Mononuclear cell (primary cell): ENCODE results near the gene PRR18. TPM values are rescaled to one million over a fixed set of nuclear protein-coding genes. Genes with fewer than 3 reads are reported as not detected.

Experiments
- H3K27me3 ChIP-seq: 2 replicates; pipeline ENCODE4 v1.6.0; 2011; ENCODE audit warnings: low read length, control low read depth; ENCODE audit not compliant: insufficient read depth
- H3K4me1 ChIP-seq: 2 replicates; pipeline ENCODE4 v1.5.1; 2011; ENCODE audit warnings: mild to moderate bottlenecking, low read length, control low read depth; ENCODE audit not compliant: insufficient read depth
- H3K4me3 ChIP-seq: 2 replicates; pipeline ENCODE4 v1.5.1; 2011; ENCODE audit warnings: mild to moderate bottlenecking, low read length, moderate library complexity
- H3K9me3 ChIP-seq: 2 replicates; pipeline ENCODE4 v1.5.1; 2011; ENCODE audit warnings: low read depth, mild to moderate bottlenecking, control low read depth, low read length
- total RNA-seq: library from RNA; depleted of rRNA; stranded (reverse); fragments of >200 nt; gene quantifications from one replicate; pipeline ENCODE4 v1.2.3, GENCODE V29; 2012

The PRR18 gene
- total RNA-seq, 1 donor, result not detected

DNA sequence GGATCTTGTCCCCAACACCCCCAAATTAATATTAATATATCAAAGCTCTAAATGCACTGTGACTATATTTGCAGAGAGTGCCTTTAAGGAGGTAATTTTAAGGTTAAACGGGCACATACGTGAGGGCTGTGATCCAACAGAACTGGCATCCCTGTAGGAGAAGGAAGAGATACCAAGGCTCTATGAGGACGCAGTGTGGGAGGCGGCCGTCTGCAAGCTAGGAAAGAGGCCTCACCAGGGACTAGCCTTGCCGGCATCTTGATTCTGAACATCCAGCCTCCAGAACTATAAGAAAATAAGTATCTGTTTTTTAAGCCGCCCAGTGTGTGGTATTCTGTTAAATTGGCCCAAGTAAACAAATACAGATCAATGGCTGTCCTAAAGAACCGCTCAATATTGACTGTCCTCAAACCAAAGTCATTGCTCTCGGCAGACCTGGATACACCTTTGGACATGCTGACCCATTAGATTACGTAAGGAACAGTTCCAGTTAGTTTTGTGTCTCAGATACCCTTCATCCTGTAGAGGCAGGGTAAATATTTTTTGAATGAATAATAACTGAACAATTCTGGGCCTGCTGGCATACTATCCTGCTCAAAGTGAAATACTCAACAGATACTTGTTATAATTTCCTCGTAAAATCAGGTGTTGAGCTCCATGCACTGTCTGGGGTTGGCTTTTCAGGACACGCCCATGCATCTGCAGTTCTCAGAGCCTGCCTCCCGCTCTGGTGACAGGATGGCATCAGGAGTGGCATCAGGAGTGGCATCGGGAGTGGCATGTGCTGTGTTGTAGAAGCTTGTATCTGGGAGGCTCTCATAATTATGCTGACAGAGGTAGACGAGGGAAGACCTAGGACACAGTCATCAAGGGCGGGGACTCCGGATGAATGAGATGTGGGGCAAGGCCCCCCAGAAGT, 6.3 kb downstream of the PRR18 start:
- no peaks in the 10 kb centered on the region for H3K4me1 ChIP-seq

GRCh38 chr6:166300357-166300987, 7.7 kb downstream of the PRR18 start:
- H3K4me1 ChIP-seq, result no peaks in the 10 kb centered on the region
- no peaks in the 10 kb centered on the region for H3K9me3 ChIP-seq
- H3K27me3 ChIP-seq, result peaks cover 13% of the 10 kb centered on the region
- H3K4me3 ChIP-seq, result no peak overlapping the region

More for the DNA sequence above, 6.3 kb downstream of the PRR18 start:
- H3K9me3 ChIP-seq, result no peaks in the 10 kb centered on the region
- peaks cover 27% of the 10 kb centered on the region for H3K27me3 ChIP-seq
- no peak overlapping the region for H3K4me3 ChIP-seq

DNA sequence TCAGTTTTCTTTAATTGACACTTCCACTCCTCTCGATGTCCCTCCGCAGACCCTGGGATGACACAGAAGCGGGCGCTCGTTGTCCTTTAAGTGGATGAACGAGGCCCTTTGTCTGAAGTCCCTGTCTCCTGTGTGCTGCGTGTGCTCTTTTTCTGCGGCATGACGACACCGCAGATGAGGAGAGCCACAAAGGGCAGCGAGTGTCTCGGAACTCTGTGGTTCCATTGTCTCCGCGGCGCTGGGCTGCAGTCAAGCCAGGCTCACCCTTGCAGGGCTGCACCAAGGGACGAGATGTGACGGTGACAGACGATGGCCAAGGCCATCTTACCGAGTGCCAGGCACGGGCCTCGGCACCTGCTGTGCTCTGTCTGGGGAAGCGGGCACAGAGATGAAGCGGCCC, 10.6 kb downstream of the PRR18 start:
- Histone ChIP-seq H3K4me3 (no peak overlapping the region), H3K27me3 (no peaks in the 10 kb centered on the region), H3K4me1 (no peaks in the 10 kb centered on the region), H3K9me3 (no peaks in the 10 kb centered on the region)

- Histone ChIP-seq H3K9me3 (no peaks in the 10 kb centered on the region), H3K4me1 (no peaks in the 10 kb centered on the region), H3K27me3 (no peaks in the 10 kb centered on the region), H3K4me3 (no peak overlapping the region)
These were observed 11.9 kb downstream of the PRR18 start for GRCh38 chr6:166296035-166296883.

DNA sequence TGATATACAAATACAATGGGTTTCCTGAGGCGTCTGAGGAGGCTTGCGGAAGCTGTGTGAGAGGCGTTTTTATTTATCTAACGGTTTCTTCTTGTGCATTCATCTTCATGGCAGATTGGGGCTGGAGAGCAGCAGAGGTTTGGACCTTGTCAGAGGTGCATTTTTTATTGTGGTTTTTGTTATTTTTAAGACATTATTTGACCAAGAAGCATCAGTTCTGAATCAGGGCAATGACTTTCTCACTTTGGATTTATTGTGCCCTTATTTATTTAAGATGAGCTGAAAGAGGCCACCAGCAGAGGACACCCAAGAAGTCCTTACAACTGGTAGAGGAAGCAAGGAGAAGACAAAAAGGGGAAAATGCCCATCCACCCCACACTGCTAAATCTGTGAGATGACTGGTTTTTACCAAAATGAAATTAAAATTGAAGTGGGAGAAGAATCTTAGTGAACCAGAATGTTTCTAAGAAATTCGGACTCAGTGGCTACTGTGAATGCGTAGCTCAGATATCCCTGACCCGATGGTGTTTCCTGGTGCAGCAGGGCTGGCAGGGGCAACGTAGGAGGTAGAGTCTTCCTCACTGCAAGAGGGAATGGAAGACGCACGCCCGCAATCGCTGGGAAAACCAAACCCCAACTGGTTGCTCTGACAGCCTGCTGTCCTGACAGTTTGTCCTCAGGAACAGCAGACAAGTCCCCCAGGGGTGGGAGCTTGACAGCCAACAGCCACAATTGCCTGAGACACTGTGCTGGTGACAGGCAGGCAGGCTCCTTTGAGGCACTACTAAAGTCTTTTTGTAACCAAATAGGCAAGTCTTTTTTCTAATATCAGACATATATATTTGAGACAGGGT, 14.2 kb downstream of the PRR18 start:
- Histone ChIP-seq H3K27me3 (no peaks in the 10 kb centered on the region), H3K4me1 (no peaks in the 10 kb centered on the region), H3K9me3 (no peaks in the 10 kb centered on the region), H3K4me3 (no peak overlapping the region)

DNA sequence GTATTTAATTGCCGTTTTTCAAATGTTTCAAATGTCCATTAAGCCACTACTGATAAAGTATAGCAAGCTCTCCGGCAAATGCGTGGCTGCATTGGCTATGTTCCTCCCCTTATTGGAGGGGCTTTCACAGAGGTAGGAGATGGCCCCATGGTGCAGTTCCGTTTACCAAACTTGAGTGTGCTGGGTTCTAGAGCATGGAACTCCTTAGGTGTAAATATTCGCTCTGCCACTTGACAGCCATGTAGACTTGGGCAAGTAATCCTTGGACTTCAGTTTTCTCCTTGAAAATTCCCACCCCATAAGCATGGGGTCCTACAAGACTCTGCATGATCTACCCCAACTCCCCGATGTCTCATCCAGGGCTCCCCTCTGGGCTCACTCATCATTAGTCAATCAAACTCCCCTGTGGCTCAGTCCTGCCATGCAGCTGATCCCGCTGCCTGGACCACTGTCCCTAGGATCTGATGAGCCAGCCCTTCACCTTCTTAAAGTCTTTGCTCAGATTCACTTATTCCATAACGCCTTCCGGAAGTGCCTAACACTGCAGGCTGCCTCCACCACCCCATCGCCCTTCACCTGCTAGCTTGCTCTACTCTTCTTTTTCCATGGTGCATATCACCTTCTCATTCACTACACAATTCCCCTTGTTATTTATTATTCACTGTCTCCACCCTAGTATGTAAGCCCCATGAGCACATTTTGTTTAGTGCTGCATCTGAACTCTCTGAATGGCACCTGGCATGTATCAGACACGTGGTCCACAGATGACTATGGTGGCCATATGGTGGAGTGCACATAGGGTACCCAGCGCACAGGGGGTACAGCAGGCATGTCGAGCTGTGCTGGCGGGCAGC, 18.8 kb downstream of the PRR18 start:
- H3K4me1 ChIP-seq, result peaks cover 3% of the 10 kb centered on the region
- no peak overlapping the region for H3K4me3 ChIP-seq
- no peaks in the 10 kb centered on the region for H3K27me3 ChIP-seq
- no peaks in the 10 kb centered on the region for H3K9me3 ChIP-seq

GRCh38 chr6:166286839-166287271, 21.3 kb downstream of the PRR18 start:
- Histone ChIP-seq H3K27me3 (no peaks in the 10 kb centered on the region), H3K4me3 (no peak overlapping the region), H3K4me1 (peaks cover 3% of the 10 kb centered on the region), H3K9me3 (no peaks in the 10 kb centered on the region)

- H3K4me3 ChIP-seq, result no peak overlapping the region
- no peaks in the 10 kb centered on the region for H3K27me3 ChIP-seq
- peaks cover 3% of the 10 kb centered on the region for H3K4me1 ChIP-seq
- no peaks in the 10 kb centered on the region for H3K9me3 ChIP-seq
These were observed 23.0 kb downstream of the PRR18 start for GRCh38 chr6:166285233-166285632.

- Histone ChIP-seq H3K9me3 (no peaks in the 10 kb centered on the region), H3K27me3 (no peaks in the 10 kb centered on the region), H3K4me1 (peaks cover 3% of the 10 kb centered on the region), H3K4me3 (no peak overlapping the region)
These were observed 23.6 kb downstream of the PRR18 start for GRCh38 chr6:166284640-166285039.

DNA sequence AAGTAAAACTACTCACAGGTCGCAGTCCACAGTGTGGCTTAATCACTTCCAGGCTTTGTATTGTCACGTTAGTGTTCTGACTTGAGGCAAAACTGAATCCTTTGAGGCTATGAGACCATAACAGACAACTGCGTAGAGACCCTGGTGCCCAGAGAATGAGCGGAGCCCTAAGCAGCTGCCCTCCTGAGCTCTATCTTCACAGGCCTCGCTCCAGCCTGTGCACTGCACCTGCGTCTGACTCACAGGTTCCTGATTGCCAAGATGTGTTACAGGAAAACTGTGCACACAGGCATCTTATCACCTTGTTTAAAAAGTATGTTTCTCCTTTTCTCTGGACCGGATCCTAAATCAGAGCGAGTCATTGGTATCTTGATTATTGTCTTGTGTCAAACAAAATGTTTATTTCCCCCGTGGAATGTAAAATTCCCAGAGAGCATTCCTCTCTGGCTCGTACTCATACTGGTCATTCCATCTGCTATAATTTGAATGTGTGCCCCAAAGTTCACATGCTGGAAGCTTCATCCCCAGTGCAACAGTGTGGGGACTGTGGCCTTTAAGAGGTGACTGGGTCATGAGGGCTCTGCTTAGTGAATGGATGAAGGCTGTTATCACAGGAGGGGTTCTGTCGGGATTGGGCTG, 25.7 kb downstream of the PRR18 start:
- no peak overlapping the region for H3K4me3 ChIP-seq
- H3K4me1 ChIP-seq, result peaks cover 3% of the 10 kb centered on the region
- H3K27me3 ChIP-seq, result no peaks in the 10 kb centered on the region
- no peaks in the 10 kb centered on the region for H3K9me3 ChIP-seq

- Histone ChIP-seq H3K4me3 (no peak overlapping the region), H3K4me1 (no peaks in the 10 kb centered on the region), H3K9me3 (no peaks in the 10 kb centered on the region), H3K27me3 (no peaks in the 10 kb centered on the region)
These were observed 27.1 kb downstream of the PRR18 start for GRCh38 chr6:166281104-166281503.

DNA sequence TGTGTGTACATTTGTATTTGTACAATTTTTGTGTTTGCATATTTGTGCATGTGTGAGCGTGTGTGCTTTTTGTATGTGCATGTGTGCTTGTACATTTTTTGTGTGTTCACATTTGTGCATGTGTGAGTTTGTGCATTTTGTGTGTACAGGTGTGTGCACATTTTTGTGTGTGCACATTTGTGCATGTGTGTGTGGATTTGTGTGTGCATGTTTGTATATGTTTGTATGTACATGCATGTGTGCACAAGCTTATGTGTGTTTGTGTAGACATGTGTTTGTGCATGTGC, 28.9 kb downstream of the PRR18 start:
- Histone ChIP-seq H3K9me3 (no peaks in the 10 kb centered on the region), H3K27me3 (no peaks in the 10 kb centered on the region), H3K4me3 (no peak overlapping the region), H3K4me1 (peaks cover 6% of the 10 kb centered on the region)

- H3K4me3 ChIP-seq, result no peak overlapping the region
- no peaks in the 10 kb centered on the region for H3K9me3 ChIP-seq
These were observed 29.4 kb downstream of the PRR18 start for GRCh38 chr6:166278579-166279392.

More at GRCh38 chr6:166278579-166279392, 29.4 kb downstream of the PRR18 start:
- Histone ChIP-seq H3K27me3 (no peaks in the 10 kb centered on the region), H3K4me1 (peaks cover 6% of the 10 kb centered on the region)
